ENCODE results near the gene P4HA3. TPM values are rescaled to one million over a fixed set of nuclear protein-coding genes. Genes with fewer than 3 reads are reported as not detected.

The P4HA3 gene
- total and polyA plus RNA-seq, 8 donors: 1.3 to 12.1 (median 2.5) TPM

- Histone ChIP-seq H3K4me1 (no peaks in the 10 kb centered on the region), H3K9me3 (no peaks in the 10 kb centered on the region), H3K27me3 (no peaks in the 10 kb centered on the region), H3K36me3 (peaks cover 0 to 24% of the 10 kb centered on the region in 2 donors), H3K27ac (no peak overlapping the region), H3K4me3 (no peak overlapping the region)
- no peak for ATAC-seq
- no peak for TF ChIP-seq CTCF (IDR thresholded peaks at IDR 0.05)
- DNase-seq: no peak
- intact Hi-C loops (cut with DNase I): no loop called here
These were observed 34.0 kb upstream of the P4HA3 start for GRCh38 chr11:74345420-74345819.

DNA sequence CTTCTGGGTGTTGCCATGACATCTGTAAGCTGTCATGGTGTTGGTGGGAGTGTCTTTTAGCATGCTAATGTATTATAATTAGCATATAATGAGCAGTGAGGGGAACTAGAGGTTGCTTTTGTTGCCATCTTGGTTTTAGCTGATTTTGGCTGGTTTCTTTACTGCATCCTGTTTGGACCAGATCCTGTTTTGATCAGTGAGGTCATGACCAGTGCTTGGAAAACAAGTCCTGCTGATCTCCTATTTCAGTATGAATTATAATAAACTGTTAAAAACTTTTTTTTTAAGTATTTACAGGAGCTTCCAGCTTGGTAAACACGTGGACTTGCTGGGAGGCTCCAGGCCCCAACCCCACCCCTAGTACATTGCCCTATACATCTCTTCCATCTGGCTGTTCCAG lies 30.5 kb upstream of the P4HA3 start:
- Histone ChIP-seq H3K4me3 (no peak overlapping the region), H3K36me3 (peaks cover 0 to 33% of the 10 kb centered on the region in 2 donors), H3K9me3 (no peaks in the 10 kb centered on the region), H3K27ac (no peak overlapping the region), H3K27me3 (no peaks in the 10 kb centered on the region), H3K4me1 (no peaks in the 10 kb centered on the region)
- ATAC-seq (no peak), DNase-seq (no peak)
- TF ChIP-seq CTCF (IDR thresholded peaks at IDR 0.05): no peak
- intact Hi-C loops (cut with DNase I): no loop called here

DNA sequence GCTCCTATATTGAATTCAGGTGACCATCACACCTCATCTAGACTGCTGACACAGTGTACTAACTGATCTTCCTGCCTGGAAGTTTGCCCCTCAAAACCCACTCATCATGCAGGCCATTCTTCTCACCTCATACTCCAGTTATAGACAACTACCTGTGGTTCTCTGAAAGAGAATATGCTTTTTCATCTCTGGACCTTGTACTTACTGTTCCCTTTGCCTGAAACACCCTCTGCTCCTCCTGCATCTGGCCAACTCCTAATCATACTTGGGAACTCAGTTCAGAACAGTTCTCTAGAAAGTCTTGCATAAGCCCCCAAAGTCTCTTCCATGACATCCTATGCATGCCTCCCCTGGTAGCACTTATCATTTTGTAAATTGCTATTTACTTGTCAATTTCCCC lies 28.2 kb upstream of the P4HA3 start:
- H3K27me3 ChIP-seq: no peaks in the 10 kb centered on the region
- H3K4me3 ChIP-seq: no peak overlapping the region
- H3K9me3 ChIP-seq: no peaks in the 10 kb centered on the region
- H3K36me3 ChIP-seq: peaks cover 0 to 28% of the 10 kb centered on the region in 2 donors
- H3K27ac ChIP-seq: no peak overlapping the region
- DNase-seq (no peak), ATAC-seq (no peak)
- no peaks in the 10 kb centered on the region for H3K4me1 ChIP-seq
- TF ChIP-seq CTCF (IDR thresholded peaks at IDR 0.05): no peak
- intact Hi-C loops (cut with DNase I): no loop called here

GRCh38 chr11:74338963-74339362 lies 27.5 kb upstream of the P4HA3 start:
- no peaks in the 10 kb centered on the region for H3K27me3 ChIP-seq
- no peak overlapping the region for H3K27ac ChIP-seq
- no peaks in the 10 kb centered on the region for H3K9me3 ChIP-seq
- H3K36me3 ChIP-seq: peaks cover 0 to 25% of the 10 kb centered on the region in 2 donors
- H3K4me3 ChIP-seq: no peak overlapping the region
- ATAC-seq (no peak), DNase-seq (no peak)
- no peaks in the 10 kb centered on the region for H3K4me1 ChIP-seq
- intact Hi-C loops (cut with DNase I): no loop called here
- no peak for TF ChIP-seq CTCF (IDR thresholded peaks at IDR 0.05)

GRCh38 chr11:74333193-74333592 lies 21.8 kb upstream of the P4HA3 start:
- TF ChIP-seq CTCF (IDR thresholded peaks at IDR 0.05): no peak

More at GRCh38 chr11:74333193-74333592, 21.8 kb upstream of the P4HA3 start:
- no peaks in the 10 kb centered on the region for H3K9me3 ChIP-seq
- peaks cover 0 to 11% of the 10 kb centered on the region in 2 donors for H3K36me3 ChIP-seq
- no peaks in the 10 kb centered on the region for H3K4me1 ChIP-seq
- no peak overlapping the region for H3K4me3 ChIP-seq
- DNase-seq: no peak
- no peaks in the 10 kb centered on the region for H3K27me3 ChIP-seq
- H3K27ac ChIP-seq: no peak overlapping the region
- intact Hi-C loops (cut with DNase I): no loop called here
- ATAC-seq: no peak
